ENCODE measurements around the gene DYNC2LI1. TPM values are rescaled to one million over a fixed set of nuclear protein-coding genes. Genes with fewer than 3 reads are reported as not detected.

The DYNC2LI1 gene
- total and polyA plus RNA-seq, 5 experiments from 2014 or later = 4.9 to 6.7 (median 5.8) TPM

DNA sequence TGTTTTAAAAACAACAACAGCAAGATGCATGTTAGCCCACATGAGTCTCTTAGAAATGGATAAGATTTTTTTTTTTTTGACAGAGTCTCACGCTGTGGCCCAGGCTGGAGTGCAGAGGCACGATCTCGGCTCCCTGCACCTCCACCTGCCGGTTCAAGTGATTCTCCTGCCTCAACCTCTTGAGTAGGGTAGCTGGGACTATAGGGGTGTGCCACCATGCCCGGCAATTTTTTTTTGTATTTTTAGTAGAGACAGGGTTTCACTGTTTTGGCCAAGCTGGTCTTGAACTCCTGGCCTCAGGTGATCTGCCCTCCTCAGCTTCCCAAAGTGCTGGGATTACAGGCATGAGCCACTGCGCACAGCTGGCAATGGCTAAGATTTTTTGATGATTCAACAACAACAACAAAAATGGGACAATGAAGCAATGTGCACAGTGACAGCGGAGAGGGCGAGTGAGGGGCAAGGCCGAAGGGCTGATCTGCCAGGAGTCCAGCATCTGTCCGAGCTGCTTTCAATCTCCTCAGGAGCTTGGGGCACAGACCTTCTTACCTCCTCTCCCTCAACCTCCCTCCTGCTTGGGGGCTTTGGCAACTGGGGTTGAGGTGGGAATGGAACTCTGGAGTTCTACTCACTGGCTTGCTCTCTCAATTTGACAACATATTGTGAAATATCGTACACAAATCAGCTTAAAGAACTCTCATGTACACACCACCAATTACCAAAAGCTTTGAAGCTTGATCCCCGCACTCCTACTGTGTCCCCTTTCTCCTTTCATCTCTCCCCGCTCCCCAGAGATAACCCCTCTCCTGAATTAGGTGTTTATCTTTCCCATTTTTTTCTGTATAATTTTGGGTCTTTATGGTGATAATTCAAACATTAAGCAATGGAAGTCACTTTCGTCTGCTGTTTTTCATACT lies 68.4 kb downstream of the DYNC2LI1 start:
- H3K27ac Mint-ChIP-seq = no peak overlapping the region
- H3K36me3 Mint-ChIP-seq = no peaks in the 10 kb centered on the region
- H3K4me1 Mint-ChIP-seq = no peaks in the 10 kb centered on the region
- DNase-seq (no peak), ATAC-seq (no peak)
- POLR2A ChIA-PET = no interaction called here
- no peaks in the 10 kb centered on the region for H3K9me3 Mint-ChIP-seq
- no peak overlapping the region for H3K4me3 Mint-ChIP-seq
- H3K27me3 Mint-ChIP-seq = peaks cover 0 to 12% (median 0%) of the 10 kb centered on the region in 5 donors

DNA sequence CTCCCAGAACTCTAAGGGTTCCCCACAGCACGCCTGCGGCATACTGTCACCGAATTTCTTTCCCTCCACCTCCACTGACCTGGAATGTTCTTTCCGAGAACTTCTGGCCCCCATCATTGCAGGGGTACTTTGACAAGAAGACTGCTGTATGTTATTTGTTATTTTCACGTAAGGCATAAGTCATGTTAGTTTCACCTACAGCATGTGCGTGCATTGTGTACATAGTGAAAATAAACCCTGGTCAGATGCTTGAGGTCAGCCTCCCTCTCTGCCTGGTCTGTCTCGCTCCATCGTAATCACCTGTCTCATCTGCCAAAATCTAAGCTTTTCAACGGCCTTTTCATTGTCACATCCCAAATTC lies 69.0 kb downstream of the DYNC2LI1 start:
- no peaks in the 10 kb centered on the region for H3K4me1 Mint-ChIP-seq
- no peak for DNase-seq
- no peak overlapping the region for H3K4me3 Mint-ChIP-seq
- H3K27me3 Mint-ChIP-seq = peaks cover 0 to 15% (median 1%) of the 10 kb centered on the region in 5 donors
- POLR2A ChIA-PET = no interaction called here
- H3K36me3 Mint-ChIP-seq = no peaks in the 10 kb centered on the region
- H3K27ac Mint-ChIP-seq = no peak overlapping the region
- no peaks in the 10 kb centered on the region for H3K9me3 Mint-ChIP-seq
- no peak for ATAC-seq

DNA sequence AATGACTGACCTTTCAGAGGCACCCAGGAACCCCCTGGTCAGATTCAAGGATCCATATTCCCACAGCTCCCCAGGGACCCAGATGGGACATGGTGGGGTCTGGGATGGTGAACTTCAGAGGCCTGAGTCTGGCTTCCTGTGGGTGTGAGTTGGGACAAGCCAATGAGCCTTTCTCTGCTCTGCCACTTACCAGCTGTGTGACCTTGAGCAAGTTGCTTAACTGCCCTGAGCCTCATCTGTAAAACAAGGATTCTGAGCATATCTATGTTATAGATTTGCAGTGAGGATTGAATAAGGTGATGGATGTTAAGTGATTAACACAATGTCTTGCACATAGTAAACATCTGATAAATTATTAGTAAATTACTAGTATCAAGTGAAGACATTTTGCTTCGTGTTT lies 71.3 kb downstream of the DYNC2LI1 start:
- peaks cover 0 to 17% (median 1%) of the 10 kb centered on the region in 5 donors for H3K27me3 Mint-ChIP-seq
- no peak for ATAC-seq
- peaks cover 0 to 2% (median 0%) of the 10 kb centered on the region in 9 donors for H3K9me3 Mint-ChIP-seq
- H3K27ac Mint-ChIP-seq = no peak overlapping the region
- H3K36me3 Mint-ChIP-seq = no peaks in the 10 kb centered on the region
- no peak for DNase-seq
- no peak overlapping the region for H3K4me3 Mint-ChIP-seq
- no peaks in the 10 kb centered on the region for H3K4me1 Mint-ChIP-seq
- POLR2A ChIA-PET = no interaction called here

DNA sequence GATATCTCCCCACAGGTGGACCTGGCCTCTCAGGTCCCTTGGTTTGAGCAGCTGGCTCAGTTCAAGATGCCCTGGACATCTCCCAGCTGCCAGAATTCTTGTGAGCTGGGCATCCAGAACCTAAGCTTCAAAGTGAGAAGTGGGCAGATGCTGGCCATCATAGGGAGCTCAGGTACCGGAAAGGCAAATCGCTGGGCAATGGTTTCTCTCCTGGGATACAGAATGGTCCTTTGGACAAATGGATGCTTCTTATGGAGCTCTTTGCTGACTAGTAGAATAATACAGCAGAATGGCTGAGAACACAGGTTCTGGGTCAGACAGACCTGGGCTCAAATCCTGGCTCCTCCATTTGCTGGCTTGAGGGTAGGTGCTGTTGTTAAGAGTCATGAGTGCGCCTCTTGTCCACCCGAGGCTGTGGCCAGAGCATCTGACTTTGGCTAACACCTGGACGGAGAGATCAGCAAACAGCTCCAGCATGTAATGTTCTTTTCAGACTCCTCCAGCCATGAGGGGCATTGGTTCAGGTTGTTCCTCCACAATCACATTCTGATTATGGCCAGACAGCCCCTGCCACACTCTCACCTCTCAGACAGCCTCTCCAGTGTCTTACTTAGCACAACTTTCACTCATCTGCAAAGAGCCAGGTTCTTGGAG lies 72.4 kb downstream of the DYNC2LI1 start:
- H3K4me3 Mint-ChIP-seq = no peak overlapping the region

DNA sequence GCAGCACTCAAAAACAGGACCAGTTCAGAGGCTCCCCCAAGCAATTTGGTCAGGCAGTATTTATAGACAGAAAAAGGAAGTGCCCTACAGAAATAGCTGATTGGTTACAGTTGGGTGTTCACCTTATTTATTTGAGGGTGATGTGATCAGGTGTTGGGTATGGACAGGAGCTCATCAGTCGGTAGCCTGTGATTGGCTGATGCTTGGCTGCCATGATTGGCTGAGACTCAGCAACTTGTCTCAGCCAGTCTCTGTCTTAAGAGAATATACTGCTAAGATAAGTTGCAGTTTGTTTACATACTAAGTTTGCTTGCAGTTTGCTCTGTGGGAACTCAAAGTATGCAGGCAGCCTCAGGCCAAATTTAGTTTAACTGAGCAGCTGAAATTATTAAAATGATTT lies 74.4 kb downstream of the DYNC2LI1 start:
- DNase-seq (no peak), ATAC-seq (no peak)
- Mint-ChIP-seq H3K9me3 (peaks cover 0 to 2% (median 0%) of the 10 kb centered on the region in 9 donors), H3K36me3 (no peaks in the 10 kb centered on the region), H3K4me1 (no peaks in the 10 kb centered on the region), H3K27me3 (peaks cover 4 to 33% (median 8%) of the 10 kb centered on the region in 5 donors), H3K4me3 (no peak overlapping the region), H3K27ac (no peak overlapping the region)
- POLR2A ChIA-PET = no interaction called here

More for the DNA sequence above, 72.4 kb downstream of the DYNC2LI1 start:
- H3K36me3 Mint-ChIP-seq = no peaks in the 10 kb centered on the region
- H3K4me1 Mint-ChIP-seq = no peaks in the 10 kb centered on the region
- no peak for ATAC-seq
- H3K9me3 Mint-ChIP-seq = peaks cover 0 to 2% (median 0%) of the 10 kb centered on the region in 9 donors
- POLR2A ChIA-PET = no interaction called here
- peak overlapping the region in 1 of 10 donors; percentile 11 for H3K27ac Mint-ChIP-seq
- DNase-seq = no peak
- H3K27me3 Mint-ChIP-seq = peaks cover 0 to 17% (median 5%) of the 10 kb centered on the region in 5 donors

DNA sequence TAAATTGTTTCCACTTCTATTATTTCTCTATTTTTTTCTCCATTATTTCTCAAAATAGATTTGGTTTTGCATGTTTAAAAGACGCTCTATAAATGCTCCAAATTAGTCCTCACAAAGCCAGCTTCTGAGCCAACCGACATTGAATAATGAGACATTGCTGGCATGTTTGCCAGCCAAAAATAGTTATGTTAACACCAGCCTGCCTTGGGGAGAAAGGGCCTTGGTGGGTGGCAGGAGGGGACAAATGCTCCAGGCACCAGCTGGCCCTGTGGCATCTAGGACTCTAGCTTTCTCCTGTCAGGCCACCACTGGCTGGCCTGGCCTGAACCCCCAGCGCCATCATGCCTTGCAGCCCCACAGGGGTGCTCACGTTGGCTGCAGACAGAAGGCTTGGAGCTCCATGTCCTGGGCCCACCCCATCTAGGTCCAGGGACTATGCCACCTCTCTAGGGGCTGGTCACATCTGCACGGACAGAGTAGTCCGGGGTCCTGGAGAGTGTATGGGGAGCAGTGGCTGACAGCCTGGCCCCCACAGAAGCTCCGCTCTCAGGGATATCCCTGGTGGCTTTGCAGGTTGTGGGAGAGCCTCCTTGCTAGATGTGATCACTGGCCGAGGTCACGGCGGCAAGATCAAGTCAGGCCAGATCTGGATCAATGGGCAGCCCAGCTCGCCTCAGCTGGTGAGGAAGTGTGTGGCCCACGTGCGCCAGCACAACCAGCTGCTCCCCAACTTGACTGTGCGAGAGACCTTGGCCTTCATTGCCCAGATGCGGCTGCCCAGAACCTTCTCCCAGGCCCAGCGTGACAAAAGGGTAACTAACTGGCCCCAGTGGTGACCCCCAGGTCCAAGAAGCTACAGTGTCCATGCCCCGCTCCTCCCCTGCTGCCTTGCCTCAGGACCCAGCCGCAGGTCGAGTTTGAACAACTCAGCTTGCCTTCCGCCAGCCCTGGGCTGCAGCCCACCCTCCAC lies 77.5 kb downstream of the DYNC2LI1 start:
- Mint-ChIP-seq H3K4me1 (no peaks in the 10 kb centered on the region), H3K36me3 (no peaks in the 10 kb centered on the region), H3K27ac (no peak overlapping the region), H3K9me3 (peaks cover 0 to 2% (median 0%) of the 10 kb centered on the region in 9 donors), H3K4me3 (no peak overlapping the region), H3K27me3 (peaks cover 11 to 45% (median 35%) of the 10 kb centered on the region in 5 donors)
- POLR2A ChIA-PET = no interaction called here
- ATAC-seq = no peak
- DNase-seq = no peak

DNA sequence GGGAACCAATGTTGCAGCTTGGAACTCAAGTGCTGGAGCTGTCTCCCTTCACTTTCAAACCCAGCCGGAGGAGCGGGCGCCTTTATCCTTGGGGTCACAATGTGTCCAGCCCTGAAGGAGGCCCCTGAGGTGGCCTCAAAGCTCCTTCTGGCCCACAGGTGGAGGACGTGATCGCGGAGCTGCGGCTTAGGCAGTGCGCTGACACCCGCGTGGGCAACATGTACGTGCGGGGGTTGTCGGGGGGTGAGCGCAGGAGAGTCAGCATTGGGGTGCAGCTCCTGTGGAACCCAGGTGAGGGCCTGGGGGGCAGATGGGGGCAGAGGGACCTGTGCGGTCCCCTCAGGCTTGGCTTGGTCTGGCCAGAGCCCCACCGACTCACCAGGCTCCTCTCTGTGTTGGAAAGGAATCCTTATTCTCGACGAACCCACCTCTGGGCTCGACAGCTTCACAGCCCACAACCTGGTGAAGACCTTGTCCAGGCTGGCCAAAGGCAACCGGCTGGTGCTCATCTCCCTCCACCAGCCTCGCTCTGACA lies 78.4 kb downstream of the DYNC2LI1 start:
- Mint-ChIP-seq H3K27ac (no peak overlapping the region), H3K36me3 (no peaks in the 10 kb centered on the region), H3K4me1 (no peaks in the 10 kb centered on the region), H3K27me3 (peaks cover 18 to 48% (median 45%) of the 10 kb centered on the region in 5 donors), H3K4me3 (no peak overlapping the region), H3K9me3 (peaks cover 0 to 2% (median 0%) of the 10 kb centered on the region in 9 donors)
- ATAC-seq (no peak), DNase-seq (no peak)
- POLR2A ChIA-PET = no interaction called here

DNA sequence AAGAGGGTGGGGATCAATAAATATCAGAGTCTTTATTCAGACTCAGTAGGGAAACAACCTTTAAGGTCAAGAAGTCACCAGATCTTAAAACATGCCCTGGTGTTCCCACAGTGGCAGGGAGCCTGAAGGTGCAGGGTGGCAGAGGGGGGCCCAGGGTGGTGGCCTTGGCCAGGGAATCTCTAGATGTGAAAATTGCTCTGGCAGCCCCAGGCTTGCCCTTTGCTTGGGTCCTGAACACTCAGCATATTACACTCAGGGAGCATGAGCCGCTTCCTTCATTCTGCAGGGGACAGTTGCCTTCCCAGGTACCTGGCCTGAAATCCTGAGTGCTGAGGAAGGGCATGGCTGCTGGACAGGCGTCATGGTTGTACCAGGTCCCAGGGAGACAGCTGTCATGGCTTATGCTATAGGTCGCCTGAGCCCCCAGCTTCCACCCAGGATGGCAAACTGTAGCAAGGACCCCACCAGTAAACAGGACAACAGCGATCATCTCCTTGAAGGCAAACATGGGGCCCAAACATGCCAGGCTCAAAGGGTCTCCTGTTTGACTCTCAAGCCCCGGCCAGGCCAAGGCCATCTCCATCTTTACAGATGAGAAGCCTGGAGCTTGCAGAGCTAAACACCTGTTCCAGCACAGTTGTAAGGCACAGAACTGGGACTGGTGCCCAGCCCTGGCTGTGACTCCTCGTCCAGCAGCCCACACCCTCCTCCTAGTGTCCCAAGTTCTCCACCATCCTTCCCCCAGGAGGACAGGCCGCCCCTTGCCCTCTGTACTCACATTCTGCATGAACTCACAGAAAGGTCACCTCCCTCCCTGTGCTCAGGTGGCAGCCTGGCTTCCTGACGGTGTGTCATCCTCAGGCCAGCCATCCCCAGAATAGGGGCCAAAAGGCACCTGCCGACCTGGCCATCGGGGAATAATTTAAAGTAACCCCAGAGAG lies 79.6 kb downstream of the DYNC2LI1 start:
- no peaks in the 10 kb centered on the region for H3K4me1 Mint-ChIP-seq
- POLR2A ChIA-PET = no interaction called here
- H3K4me3 Mint-ChIP-seq = no peak overlapping the region
- no peaks in the 10 kb centered on the region for H3K36me3 Mint-ChIP-seq
- no peak overlapping the region for H3K27ac Mint-ChIP-seq
- ATAC-seq (no peak), DNase-seq (no peak)
- H3K9me3 Mint-ChIP-seq = peaks cover 0 to 2% (median 0%) of the 10 kb centered on the region in 9 donors
- H3K27me3 Mint-ChIP-seq = peaks cover 18 to 56% (median 50%) of the 10 kb centered on the region in 5 donors

DNA sequence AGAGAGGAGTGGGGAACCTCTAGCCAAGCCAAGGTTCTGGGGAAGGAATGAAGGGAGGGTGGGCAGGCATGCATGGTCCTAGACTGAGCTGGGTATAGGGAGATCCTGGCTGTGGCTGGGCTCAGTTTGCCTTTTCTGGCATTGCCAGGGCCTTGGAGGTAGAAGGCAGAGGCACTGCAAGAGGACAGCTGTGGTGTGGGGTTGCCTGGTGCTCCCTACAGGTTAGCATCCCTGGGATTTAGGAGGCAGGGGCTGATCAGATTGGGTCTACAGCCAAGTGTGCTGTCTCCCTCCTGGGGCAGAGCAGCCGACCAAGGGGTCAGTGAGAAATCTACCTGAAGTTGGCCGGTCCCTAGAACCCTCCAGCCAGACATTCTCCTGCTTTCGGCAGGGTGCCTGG lies 80.8 kb downstream of the DYNC2LI1 start:
- Mint-ChIP-seq H3K4me3 (no peak overlapping the region), H3K36me3 (no peaks in the 10 kb centered on the region), H3K27me3 (peaks cover 18 to 69% (median 55%) of the 10 kb centered on the region in 5 donors), H3K27ac (no peak overlapping the region), H3K9me3 (no peaks in the 10 kb centered on the region), H3K4me1 (no peaks in the 10 kb centered on the region)
- POLR2A ChIA-PET = no interaction called here
- ATAC-seq = no peak
- DNase-seq = no peak

DNA sequence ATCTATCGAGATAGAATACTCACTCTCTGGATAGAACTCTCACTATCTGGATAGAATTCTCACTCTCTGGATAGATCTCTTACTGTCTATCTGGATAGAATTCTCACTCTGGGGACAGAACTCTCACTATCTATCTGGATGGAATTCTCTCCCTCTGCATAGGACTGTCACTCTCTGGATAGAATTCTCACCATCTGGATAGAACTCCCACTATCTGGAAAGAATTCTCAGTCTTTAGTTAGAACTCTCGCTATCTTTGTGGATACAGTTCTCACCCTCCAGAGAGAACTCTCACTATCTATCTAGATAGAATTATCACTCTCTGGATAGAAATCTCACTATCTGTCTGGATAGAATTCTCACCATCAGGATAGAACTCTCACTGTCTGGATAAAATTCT lies 81.5 kb downstream of the DYNC2LI1 start:
- POLR2A ChIA-PET = no interaction called here
- Mint-ChIP-seq H3K4me1 (no peaks in the 10 kb centered on the region), H3K27me3 (peaks cover 21 to 75% (median 58%) of the 10 kb centered on the region in 5 donors), H3K9me3 (no peaks in the 10 kb centered on the region), H3K27ac (no peak overlapping the region), H3K4me3 (no peak overlapping the region), H3K36me3 (no peaks in the 10 kb centered on the region)
- no peak for DNase-seq
- ATAC-seq = no peak
